ENCODE data around the gene FUT7. TPM values are rescaled to one million over a fixed set of nuclear protein-coding genes. Genes with fewer than 3 reads are reported as not detected.
A peak's percentile ranks its signal among the peaks of the same experiment; 100 is the strongest.
"Not testable (repeated sequence)": the region's sequence is repeated elsewhere in the genome, so short reads cannot be mapped to it uniquely, and the experiment has no call there.

Gene FUT7
- total RNA-seq, 1 donor from 2014 or later, result not detected

- DNase-seq, result no peak
- peaks cover 39% of the 10 kb centered on the region for H3K36me3 ChIP-seq
- no peak for TF ChIP-seq CTCF (IDR thresholded peaks at IDR 0.05; ENCODE audit: borderline replicate concordance)
- no peak overlapping the region for H3K27ac ChIP-seq (replicated peaks)
- H3K27me3 ChIP-seq (ENCODE audit: low read depth), result no peaks in the 10 kb centered on the region
- H3K9me3 ChIP-seq (replicated peaks), result peaks cover 6% of the 10 kb centered on the region
- intact Hi-C loops (cut with micrococcal nuclease), result no loop called here
- no peaks in the 10 kb centered on the region for H3K4me1 ChIP-seq
- no peak overlapping the region for H3K4me3 ChIP-seq
Measured at GRCh38 chr9:137008312-137008711, 23.6 kb downstream of the FUT7 start.

- no peak overlapping the region for H3K4me3 ChIP-seq
- H3K36me3 ChIP-seq, result peaks cover 34% of the 10 kb centered on the region
- TF ChIP-seq CTCF (IDR thresholded peaks at IDR 0.05; ENCODE audit: borderline replicate concordance), result no peak
Measured at GRCh38 chr9:137007816-137008270, 24.0 kb downstream of the FUT7 start.

GRCh38 chr9:137007108-137007815, 24.6 kb downstream of the FUT7 start:
- DNase-seq, result no peak
- intact Hi-C loops (cut with micrococcal nuclease), result no loop called here
- H3K9me3 ChIP-seq (replicated peaks), result peaks cover 6% of the 10 kb centered on the region
- no peaks in the 10 kb centered on the region for H3K27me3 ChIP-seq (ENCODE audit: low read depth)
- H3K4me3 ChIP-seq, result no peak overlapping the region
- no peaks in the 10 kb centered on the region for H3K4me1 ChIP-seq
- peaks cover 28% of the 10 kb centered on the region for H3K36me3 ChIP-seq
- H3K27ac ChIP-seq (replicated peaks), result no peak overlapping the region
- no peak for TF ChIP-seq CTCF (IDR thresholded peaks at IDR 0.05; ENCODE audit: borderline replicate concordance)

More at GRCh38 chr9:137007816-137008270, 24.0 kb downstream of the FUT7 start:
- no peaks in the 10 kb centered on the region for H3K27me3 ChIP-seq (ENCODE audit: low read depth)
- H3K4me1 ChIP-seq, result no peaks in the 10 kb centered on the region
- peaks cover 6% of the 10 kb centered on the region for H3K9me3 ChIP-seq (replicated peaks)
- no peak for DNase-seq
- intact Hi-C loops (cut with micrococcal nuclease), result no loop called here
- no peak overlapping the region for H3K27ac ChIP-seq (replicated peaks)

GRCh38 chr9:137006116-137007003, 25.5 kb downstream of the FUT7 start:
- peaks cover 6% of the 10 kb centered on the region for H3K9me3 ChIP-seq (replicated peaks)
- intact Hi-C loops (cut with micrococcal nuclease), result no loop called here
- no peaks in the 10 kb centered on the region for H3K27me3 ChIP-seq (ENCODE audit: low read depth)
- no peaks in the 10 kb centered on the region for H3K4me1 ChIP-seq
- H3K27ac ChIP-seq (replicated peaks), result no peak overlapping the region
- no peak overlapping the region for H3K4me3 ChIP-seq
- H3K36me3 ChIP-seq, result peaks cover 19% of the 10 kb centered on the region
- DNase-seq, result no peak
- no peak for TF ChIP-seq CTCF (IDR thresholded peaks at IDR 0.05; ENCODE audit: borderline replicate concordance)

GRCh38 chr9:137004285-137004684, 27.6 kb downstream of the FUT7 start:
- H3K36me3 ChIP-seq; H3K4me1 ChIP-seq; H3K27ac ChIP-seq (replicated peaks); DNase-seq; H3K4me3 ChIP-seq; H3K27me3 ChIP-seq (ENCODE audit: low read depth); intact Hi-C loops (cut with micrococcal nuclease); H3K9me3 ChIP-seq (replicated peaks): not testable (repeated sequence)
- TF ChIP-seq CTCF (IDR thresholded peaks at IDR 0.05; ENCODE audit: borderline replicate concordance), result peak; percentile 53
